Ammon's horn (tissue), 1 donor: ENCODE results near the gene TSC1.

Source experiments
- DNase-seq: peaks from one replicate; pipeline ENCODE4 v3.0.0-alpha.2; 2016; ENCODE audit warnings: low spot score

The TSC1 gene

DNA sequence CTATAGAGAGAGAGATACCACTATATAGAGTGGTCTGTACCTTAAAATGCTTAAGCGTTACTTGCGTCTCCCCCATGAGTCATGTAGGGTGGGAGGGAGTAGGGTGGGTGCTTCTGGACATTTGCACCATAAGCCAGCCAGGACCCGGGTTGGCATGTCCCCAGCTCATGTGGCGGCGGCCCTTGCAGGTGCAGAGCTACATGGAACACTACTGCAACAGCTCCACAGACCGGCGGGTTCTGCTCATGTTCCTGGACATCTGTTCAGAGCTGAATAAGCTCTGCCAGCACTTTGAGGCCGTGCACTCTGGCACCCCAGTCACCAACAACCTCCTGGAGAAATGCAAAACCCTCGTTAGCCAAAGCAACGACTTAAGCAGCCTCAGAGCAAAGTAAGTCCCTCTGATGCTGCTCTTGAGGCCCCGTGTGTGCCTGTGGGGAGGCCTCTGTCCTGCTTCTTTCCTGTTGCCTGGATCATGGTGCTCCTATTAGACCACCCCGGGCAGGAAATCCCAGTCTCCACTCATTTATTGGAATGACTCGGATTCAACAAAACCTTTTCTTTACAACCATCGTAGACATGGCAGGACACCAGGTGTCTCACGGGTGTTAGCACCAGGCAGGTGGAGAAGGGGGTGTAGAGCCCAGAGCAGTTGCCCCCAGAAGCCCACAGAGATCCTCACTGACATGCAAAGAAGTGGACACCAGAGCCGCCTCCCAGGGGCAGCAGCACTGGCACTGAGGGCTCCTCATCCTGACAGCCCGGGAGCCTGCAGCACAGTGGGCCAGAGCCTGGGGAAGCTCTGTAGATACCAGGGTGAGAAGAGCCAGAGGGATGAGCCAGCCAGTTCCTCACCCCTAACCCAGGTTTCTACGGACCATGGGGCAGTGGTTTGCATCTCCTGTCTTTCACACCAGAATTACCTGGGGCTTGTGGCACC lies 57.0 kb downstream of the TSC1 start:
- no peak for DNase-seq

DNA sequence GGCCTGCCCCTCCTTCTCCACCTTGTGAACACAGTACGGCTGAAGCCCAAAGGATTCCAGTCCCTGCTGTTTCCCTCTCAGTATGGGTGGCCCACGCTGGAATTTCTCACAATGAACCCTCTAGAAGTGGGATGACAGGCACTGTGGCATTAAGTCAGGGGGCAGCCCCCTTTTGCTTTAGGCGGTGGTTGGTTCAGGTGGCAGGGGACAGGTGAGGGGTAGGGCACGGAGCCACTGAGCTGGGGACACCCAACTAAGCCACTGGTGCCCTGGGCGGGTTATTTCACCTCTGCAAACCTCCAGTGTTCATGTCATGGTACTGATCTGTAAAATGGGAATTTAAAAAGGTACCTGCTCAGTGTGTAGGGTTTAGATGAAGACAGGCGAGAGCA lies 58.1 kb downstream of the TSC1 start:
- DNase-seq = no peak

DNA sequence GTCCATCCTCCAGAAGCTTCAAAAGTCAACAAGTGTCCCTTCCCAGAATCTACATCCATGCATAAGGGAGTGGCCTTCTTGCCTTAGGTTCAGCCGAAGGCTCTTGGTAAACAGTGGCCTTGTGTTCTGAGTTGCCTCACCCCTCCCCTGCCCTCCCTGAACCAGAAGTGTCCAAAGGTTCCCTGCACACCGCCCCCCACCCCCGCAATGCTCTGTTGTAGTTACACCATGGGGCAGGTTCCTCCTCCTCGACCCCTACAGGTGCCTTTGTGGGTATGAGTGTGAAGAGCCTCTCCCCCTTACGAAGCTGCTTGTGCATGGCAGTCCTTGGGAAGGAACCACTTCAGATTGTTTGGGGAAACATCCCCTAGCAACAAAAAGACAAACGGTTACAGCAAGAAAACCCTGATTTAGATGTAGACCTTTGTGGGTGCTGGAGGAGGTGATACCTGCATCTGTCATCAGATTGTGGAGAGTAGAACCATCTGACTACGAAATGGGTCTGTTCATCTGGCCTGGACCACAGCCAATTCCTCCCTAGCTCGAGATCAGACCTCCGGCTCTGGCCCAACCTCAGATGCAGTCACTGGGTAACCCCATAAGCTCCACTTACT lies 58.6 kb downstream of the TSC1 start:
- no peak for DNase-seq

DNA sequence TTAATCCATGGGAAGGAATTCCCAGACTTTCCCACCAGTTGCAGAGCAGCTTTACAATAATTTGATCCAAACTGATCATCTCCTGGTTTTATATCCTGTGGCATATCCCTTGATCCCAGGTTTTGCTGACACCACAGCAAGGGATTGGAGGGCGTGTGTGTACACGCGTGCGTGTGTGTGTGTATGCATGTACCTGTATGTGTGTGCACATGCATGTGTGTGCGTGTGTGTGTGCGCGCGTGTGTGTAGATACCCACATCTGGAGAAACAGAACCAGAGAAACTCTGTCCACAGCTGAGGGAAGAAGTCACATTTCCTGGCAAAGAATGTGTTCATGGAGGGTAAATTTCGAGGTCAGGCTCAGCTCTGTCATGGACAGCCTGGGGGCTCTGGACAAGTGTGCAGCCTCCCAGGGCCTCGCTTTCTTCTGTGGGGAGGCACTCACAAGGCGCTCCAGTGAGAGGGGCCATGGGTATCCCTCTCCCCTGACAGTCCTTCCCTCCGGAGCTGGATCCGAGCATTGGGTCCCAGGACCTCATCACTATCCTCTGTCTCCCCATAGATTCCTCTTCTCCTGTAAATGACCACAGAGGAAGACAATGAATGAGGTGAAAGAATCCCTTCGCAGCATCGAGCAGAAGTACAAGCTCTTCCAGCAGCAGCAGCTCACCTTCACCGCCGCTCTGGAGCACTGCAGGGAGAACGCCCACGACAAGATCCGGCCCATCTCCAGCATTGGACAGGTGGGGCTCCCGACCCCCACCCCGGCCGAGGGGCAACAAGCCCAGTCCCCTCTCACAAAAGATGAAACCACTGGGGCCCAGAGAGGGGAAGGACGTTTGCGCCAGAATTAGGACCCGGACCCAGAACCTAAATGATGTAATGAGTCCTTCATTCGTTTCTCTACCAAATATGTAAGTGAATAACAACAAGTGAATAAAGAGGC lies 60.8 kb downstream of the TSC1 start:
- no peak for DNase-seq

DNA sequence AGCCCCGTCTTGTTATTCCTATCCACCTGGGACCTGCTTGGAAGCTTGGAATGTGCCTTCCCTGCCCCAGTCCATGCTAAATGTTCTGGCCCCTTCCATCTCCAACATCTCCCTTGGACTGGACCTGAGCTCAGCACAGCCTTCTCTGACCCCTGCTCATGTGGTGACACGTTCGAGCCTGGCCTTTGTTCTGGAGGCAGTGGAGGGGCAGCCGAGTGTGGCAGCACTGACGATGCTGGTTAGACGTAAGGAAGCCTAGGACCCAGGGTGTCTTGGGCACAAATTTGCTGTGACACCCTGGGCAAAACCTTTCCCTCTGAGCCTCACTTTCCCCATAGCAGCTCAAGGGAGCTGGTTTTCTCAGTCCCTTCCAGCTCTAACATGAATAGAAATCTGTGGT lies 61.8 kb downstream of the TSC1 start:
- DNase-seq = no peak

DNA sequence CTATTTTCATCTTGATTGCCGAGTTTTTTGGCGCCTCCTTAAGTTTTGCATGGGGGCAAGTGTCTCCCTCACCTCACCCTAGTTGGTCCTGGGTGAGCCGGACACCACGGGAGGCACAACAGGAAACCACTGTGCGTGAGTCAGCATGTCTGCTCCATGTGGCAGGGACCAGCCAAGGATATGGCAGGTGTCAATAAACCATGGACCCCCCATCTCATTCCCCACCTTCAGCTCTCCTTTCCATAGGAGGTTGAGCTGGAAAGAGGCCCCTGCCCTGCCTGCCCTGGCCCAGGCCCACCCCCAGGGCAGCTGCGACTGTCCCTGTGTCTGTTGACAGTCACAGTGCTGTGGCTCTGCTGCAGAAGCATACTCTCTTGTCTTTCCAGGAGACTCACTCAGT lies 62.6 kb downstream of the TSC1 start:
- DNase-seq = no peak

DNA sequence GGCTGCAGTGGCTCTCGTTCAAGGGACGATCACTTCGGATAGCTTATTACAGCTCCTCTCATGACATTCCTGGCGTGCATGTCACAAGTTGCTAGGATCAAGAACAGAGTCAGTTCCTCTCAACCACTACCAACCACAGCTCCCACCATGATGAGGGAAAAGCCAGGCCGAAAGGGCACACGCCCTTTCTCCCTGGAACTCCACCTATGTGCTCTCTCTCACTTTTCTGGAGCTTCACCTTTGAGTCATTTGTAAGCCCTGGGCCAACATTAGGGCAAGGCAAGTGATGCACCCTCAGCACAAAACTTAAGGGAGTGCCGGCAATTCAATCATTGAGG lies 64.1 kb downstream of the TSC1 start:
- DNase-seq = no peak

DNA sequence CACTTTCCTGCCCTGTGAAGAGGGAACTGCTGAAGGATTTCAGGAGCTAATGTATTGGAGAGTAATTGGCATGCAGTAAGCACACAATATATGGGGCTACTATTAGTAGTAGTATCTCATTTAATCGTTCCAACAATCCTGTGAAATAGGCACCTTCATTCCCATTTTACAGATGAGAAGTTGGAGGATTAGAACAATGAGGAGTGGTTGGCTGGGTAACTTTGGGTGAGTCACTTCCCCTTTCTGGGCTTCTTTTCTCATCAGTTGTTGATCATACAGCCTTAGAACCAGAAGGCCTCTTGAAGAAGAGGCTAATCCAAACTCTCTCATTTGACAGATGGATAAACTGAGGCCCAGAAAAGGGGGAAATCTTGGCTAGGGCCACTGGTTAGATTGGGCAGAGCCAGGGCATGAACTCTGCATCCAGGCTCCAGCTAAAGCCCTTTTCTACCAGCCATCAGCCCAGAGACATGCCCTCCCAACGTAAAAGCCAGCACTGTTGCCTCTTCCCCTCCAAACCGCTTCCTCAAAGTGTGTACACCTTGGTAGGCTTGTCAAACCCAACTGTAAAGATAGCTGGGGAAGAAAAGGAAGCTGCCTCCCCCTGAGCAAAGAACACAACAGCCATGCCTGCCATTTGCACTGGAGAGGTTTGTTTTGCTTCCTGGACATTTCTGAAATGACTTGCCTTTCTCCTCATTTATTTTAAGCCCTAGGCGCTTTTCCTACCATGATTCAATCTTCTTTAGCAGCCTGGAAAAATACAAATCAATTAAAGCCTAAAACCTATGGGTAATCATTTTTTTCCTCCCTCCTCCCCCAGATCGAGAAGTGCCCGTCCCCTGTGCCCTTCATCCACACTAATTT lies 64.7 kb downstream of the TSC1 start:
- no peak for DNase-seq

DNA sequence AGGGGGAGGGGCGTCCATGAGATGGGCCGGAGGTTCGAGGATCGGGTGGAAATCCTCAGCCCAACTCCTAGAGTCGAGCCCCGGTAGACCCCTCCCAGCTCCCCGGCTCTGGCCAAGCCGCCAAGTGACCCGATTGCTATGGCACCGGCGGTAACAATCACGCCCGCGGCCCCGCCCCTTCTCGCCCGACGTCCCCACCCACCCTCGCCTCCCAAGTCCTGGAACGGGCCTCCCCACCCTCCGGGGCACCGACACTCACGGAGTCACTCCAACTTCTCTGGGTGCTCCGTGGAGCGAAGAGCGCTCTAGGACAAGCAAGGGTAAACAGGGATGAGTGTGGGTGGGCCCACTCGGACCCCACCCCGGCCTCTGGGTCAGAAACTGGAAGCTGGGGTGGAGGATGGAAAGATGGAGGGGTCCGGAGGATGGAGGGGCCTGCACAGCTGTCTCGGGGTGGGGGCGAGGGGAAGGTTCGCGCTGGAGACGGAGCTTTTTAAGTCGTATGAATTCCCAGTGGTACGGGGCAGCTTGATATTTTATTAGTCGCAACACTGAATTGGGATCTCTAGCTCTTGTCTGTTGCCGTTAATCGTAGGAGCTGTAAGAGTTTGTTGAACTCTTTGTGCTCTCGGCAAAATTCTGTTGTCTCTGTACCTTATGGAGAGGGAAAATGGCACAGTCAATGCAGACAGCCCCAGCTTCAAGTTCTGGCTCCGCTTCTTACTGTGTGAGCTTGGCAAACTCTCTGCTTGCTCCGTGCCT lies 65.5 kb downstream of the TSC1 start, which contains the start of gene SPACA9:
Gene SPACA9, plus strand, starts transcription at position 204 of the 762 bp plus-strand sequence. CDS start 5,050 bp downstream, outside the sequence.
- peak; percentile 53 for DNase-seq

DNA sequence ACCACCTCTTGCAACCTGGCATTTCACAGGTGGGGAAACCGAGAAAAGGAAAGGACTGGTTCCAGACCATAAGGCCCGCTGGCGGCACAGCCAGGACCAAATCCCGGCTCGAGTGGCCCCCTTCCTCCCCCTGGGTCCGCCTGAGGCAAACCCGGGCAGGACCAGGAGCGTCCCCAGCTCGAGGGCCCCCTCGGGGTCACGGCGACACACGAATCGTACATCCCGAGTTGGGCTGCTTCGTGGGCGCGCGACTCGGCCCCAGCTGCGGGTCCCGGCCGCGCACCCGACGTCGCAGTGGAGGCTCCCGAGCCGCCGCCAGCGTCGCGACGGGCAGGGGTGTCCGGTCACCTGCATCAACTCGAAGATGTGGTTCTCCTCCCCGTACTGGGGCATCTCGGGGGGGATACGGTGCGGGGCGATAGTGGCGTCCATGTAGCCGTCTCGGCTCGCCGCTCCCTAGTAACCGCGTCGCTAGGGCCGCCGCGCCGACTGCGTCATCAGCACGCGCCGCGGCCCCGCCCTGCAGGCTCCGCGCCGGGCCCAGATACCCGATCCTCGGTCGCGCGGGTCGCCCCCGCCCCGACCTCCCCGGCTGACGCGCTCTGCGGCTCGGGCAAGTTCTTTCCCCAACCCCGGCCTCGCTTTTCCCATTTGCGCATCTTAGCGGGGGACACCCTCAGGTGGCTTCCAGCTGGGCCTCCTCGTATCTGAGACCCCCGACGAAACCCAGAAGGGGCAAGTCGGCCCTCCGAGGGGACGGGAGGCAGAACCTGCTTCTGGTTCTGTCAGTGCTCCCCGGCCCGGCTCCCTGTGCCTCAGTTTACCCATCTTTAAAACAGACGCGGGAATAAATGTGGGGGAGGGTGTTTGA lies 66.4 kb downstream of the TSC1 start, which contains the start of gene AK8:
Gene AK8, minus strand, starts transcription at position 461 of the 871 bp plus-strand sequence. Its CDS starts 29 bp downstream, at position 432.
- DNase-seq = peak; percentile 76

DNA sequence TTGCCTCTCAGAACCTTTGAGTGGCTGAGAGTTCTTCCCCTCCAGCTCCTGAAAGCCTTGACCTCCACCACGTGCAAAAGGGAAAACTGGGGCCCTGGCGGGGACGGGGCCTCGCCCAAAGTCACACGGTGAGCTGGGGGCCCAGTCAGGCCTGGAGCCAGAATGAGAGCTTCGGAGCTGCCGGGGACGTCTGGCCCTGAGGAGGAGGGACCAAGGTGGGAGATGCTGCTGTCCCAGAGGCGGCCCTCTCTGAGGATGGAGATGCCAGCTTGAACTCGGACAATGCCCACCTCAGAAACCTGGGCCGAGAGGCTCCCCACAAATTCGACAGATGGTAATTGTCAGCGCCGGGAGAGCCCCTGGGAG lies 67.0 kb downstream of the TSC1 start:
- DNase-seq = no peak

DNA sequence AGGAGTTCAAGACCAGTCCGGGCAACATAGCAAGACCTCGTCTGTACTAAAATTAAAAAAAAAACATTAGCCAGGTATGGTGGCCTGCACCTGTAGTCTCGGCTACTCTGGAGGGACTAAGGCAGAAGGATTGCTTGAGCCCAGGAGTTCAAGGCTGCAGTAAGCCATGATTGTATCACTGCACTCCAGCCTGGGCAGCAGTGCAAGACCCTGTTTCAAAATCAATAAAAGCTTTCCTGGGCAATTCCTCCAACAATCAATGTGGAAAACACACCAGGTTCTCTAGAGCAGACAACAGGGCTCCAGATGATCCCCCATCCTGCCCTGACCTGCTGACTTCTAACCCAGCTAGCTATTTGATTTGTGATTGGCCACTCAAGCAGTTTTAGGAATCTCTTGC lies 67.6 kb downstream of the TSC1 start:
- DNase-seq = no peak

DNA sequence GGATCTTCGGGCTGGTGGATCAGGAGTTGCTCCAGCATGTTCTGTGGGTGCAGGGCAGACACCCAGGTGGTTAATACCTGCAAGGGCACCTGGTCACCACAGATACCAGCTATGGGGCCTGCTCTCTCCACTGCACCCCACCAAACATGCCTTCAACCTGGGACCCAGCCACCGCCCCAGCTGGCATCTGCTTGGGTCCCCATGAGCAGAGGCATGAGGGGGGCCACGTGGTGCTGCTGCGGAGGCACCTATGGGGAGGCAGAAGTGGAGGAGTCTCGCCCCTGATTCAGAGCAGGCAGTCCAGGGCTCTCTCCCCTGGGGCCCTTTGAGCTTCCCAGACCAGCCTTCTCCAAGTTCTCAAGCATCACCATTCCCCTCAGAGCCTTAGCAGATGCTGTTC lies 69.3 kb downstream of the TSC1 start:
- DNase-seq = no peak

DNA sequence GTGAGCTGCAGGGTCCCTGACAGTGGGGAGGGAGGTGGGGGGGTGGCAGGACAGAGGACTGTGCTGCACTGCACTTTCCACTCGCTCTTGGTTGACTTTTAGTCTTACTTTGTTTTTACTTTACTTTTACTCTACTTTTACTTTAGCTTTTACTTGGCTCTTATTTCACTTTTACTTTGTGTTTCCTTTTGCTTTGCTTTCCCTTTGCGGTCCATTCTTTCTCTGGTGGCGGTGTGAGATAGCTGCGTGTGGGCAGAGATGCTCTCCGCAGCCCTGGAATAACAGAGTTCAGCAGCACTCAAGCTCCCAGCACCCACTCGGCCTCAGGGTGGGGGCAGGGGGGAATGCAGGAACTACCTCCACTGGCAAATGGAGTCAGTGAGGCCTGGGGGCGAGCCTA lies 71.0 kb downstream of the TSC1 start:
- no peak for DNase-seq

DNA sequence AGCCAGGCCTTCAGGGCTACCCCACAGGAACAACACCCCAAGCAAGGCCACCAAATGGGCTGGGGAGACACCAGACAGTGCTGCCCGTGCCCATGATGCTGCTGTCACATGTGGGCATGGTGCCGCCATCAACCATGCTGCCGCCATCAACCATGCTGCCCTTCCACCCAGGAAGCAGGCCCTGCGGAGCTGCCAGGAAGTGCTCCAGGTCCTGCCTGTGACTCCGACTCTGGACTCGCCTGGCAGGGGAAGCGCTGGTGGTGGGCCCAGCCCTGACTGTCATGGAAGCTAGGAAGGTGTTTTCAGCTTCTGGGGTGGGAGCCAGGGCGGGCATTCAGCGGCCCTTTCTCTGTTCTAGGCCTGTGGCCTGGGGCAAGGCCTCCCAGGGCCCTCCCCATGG lies 75.2 kb downstream of the TSC1 start:
- DNase-seq = no peak

DNA sequence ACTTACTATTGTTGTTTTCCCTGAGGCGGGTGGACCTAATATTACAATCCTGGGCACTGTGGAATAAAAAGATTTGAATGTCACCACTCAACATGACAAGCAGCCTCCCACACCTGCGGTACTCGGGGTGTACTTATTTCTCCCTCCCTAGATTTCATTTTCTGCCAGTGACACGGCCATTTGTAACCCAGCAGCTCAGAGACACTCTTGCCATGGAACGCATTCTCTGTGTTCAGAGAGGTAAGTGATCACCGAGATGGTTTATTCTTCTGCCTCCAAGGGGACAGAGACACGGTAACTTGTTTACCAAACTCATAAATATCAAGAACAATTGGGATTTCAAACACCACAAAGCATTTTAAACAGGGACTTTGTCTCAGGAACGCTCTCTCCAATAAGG lies 77.5 kb downstream of the TSC1 start:
- DNase-seq = no peak

DNA sequence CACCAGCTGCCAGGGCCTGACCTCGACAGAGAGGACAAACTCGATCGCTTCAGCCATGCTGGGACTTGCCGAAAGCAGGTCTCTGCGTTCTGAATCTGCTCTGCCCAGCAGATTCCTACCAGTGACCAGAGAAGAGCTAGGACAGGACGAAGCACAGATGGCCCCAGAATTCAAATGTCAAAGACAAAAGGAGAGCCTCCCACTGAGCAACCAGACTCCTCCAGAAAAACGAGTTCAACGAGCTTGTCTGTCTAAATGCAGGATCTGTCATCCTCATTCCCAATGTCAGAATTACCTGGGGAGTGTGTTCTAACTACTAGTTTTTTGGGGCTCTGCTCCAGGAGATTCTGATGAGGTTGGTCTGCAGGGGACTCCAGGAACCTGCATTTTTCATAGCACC lies 79.7 kb downstream of the TSC1 start:
- DNase-seq = no peak

DNA sequence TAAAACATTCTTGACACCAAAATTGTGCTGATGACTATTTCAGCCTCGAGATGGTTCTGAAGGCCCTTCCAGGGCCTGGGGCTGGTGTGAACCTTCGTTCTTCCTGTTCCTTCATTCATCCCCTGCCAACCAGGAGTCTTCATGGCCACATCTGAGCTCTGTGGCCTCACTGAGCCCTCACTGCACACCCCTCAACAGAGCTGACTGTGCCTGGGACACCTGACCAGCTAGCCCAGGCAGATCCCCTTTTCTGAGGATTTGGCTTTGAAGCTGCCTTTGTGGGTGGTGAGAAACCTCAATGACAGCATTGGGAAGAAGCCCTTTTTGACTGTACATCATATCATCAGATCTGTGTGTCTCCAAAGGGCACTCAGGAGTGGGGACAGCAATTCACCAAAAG lies 80.1 kb downstream of the TSC1 start:
- no peak for DNase-seq

DNA sequence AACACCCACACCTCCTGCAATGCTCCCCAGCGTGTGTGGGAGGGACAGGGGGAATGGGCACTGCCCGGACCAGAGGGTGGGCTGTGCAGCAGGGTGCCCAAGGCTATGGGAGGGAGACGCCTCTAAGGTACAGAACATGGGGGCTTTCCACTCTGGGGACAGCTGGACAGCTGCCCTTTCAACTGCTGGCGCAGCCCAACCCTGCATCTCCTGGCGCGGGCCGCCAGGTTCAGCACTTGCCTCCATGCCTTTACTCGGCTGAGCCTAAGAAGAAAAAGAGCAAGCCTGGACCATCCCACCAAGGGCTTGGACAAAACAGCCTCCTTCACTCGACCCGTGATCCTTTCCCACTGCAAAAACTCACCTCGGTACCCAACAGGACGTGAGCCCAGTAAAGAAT lies 81.3 kb downstream of the TSC1 start:
- no peak for DNase-seq

DNA sequence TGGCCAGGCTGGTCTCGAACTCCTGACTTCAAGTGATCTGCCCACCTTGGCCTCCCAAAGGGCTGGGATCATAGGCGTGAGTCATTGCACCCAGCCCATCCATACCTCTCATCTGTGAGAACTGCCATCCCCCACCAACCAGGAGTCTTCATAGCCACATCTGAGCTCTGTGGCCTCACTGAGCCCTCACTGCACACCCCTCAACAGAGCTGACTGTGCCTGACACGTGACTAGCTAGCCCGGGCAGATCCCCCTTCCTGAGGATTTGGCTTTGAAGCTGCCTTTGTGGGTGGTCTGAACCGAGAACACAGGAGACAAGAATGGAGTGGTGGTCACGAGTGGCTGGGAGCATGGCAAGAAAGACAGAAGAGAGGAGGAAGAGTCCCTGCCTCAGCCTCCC lies 81.9 kb downstream of the TSC1 start:
- DNase-seq = no peak
